ENCODE data around the gene ARL6.

Gene ARL6, protein sequence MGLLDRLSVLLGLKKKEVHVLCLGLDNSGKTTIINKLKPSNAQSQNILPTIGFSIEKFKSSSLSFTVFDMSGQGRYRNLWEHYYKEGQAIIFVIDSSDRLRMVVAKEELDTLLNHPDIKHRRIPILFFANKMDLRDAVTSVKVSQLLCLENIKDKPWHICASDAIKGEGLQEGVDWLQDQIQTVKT

DNA sequence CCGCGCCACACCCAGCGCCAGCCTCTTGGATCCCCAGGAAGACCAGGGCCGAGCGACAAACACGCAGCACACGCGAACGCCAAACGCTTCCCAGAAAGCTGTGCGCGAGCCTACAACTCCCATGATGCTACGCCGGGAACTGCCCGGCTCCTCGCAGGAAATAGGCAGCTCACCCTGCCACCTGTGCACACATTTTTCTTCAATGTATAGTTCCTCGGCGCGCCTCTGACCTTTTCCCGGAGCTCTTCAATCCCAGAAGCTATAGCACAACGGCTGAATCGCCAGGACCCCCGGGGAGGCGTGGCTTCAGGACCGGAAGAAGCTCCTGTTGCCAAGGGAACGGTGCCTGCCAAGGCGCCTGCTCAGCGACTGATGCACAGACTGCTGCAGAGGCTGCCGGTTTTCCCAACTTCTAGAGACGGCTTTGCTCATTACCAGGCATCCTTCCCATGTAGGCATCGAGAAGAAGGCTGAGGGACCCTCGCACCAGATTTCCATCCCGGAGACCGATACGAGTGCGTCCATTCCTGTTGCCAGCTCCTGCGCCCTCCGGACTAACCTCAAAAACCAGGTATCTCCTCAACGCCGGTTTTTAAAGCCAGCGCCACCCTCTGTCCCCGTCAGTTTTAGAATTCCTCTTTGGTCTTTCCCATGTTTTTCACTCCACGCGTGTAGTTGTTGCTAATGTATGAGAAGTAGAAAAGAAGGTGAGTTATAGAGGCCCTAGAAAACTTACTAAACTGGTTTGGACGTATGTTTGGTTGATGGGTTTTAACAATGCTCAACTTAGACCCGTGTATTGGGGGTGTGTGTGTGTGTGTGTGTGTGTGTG is at the start of gene ARL6:
Gene ARL6, plus strand, starts transcription at position 352 of the 832 bp plus-strand sequence. CDS start 3,350 bp downstream, outside the sequence.
- peak; percentile 73 for DNase-seq

DNA sequence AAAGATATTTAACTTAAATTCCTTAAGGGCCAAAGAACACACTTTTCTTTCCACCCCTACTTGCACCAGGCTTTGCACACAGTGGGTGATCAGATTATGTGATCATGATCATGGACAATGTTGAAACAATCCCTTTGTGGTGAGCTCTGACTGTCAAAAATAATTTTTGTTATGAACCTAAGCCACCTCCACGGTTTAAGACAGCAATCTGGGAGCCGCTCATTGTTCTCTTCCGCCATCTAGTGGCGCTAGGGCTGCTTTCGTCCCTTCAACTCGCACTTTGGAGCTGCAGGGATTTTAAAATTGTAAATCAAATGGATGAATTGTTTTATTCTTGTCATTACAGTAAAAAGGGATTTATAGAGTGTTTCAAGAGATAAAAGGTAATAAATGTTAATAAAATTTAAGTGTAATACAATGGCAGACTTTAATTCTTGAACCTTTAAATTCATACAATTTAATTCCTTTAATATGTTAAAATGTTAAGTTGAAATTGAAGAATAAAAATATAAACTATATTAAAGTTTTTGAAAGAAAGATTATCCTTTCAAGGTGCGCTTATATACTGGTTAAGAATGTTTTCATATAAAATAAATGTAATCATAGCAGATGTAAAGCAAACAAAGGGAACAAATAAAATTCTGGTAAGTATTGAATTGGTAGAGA is 45.3 kb upstream of the ARL6 start:
- peak; percentile 60 for DNase-seq

DNA sequence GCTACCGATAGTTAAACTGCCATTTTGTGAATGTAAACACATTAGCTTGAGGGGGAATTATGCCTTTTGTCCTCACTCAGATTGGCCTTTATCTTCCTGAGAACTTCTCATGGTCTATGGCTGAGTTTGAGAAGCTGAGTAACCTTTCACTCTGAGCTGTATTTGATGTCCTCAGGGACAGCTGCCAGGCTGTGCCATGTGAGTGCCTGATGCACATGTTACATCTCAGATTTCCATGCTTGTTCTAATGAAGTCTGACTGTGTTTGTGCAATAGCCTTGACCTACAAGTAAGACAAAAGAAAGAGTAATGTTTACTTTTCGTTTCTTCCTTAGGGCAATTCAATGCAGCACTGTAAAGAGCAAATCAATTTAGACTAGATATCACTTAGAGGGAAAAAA is 44.1 kb upstream of the ARL6 start:
- DNase-seq, result no peak

DNA sequence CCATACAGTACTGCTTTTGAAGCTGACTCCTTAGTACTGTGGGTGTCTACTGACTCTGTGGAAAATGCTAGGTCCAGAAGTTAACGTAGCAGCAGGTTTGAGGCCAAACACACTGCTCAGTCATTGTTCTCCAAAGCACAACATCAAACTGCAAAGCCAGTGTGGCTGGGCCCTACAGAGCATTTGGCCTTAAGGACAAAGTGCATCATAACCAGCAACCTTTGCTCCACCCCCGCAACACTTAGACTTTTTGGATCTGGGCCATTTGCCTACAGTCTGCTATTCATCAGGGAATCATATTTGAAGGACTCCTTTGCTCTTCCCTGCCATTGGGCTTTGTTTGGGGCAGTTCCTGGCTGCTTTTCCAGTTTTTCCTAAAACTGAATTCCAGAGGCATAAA is 43.1 kb upstream of the ARL6 start:
- no peak for DNase-seq

DNA sequence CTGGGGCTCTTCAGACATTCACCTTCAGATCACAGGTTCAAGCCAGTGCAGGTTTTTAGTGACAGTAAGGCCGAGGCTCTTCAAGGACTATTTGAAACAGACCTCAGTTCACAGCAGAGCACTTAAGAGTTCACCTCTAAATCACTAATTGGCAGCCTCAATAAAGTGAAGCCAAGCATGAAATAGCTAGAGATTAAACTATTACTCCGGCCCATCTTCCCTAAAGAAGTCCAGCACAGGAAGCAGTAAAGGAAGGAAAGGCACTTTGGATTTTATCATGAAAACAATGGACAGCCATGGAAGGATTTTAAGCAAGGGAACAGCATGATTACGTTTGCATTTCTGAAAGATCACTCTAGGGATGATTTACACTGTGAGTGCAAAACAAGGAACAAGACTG is 27.6 kb upstream of the ARL6 start:
- DNase-seq, result no peak

DNA sequence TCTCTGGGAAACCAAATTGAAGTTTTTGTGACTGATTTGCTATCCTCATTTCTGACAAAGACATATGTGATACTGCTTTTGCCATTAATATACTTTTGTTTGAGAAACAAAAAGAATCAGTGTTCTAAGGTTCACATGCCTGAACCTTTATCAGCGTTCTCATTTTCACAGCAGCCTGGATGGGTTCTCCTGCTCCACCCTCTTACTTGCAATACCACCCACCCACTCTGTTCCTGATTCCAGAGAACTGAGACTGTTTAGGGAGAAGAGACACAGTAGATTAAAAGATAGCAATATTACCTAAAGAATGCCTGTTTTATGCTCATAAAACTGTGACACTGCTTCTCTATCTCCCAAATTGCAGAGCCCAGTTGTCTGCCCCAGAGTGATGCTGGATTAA is 25.8 kb upstream of the ARL6 start:
- no peak for DNase-seq

DNA sequence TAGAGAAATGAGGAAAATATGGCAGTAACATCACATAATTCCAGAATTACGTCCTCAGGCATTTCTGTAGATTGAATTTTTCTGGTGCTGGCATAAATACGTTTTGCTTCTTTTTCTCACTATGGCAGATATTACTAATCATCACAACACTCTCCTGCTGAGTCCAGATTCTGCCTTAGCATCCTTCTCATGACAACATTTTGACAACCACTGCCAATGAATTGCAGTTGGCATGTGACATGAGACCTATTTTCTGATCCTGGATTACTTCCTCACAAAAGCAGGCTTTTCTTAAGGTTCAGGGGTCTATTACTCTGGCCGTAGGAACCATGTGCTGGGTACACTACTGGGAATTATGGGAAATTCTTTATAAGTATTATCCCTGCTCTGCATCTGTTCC is 22.5 kb upstream of the ARL6 start:
- no peak for DNase-seq

DNA sequence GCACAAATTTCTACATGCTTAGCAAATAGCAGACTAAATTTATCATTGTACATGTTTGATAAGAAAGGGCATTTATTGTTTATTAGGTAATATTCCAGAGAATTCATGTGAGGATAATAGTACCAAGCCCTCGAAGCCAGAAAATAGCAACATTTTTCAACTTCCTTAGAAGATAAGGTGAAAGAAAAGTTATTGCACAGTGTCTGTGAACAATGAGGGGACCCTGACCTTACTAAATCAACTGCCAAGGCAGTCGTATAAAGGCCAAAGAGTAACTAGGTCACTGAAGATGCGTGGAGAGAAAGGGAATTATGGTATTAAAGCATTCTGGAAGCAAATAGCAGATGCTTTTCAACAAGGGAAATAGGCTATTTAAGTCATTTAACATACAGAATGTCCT is 20.3 kb upstream of the ARL6 start:
- DNase-seq, result no peak

DNA sequence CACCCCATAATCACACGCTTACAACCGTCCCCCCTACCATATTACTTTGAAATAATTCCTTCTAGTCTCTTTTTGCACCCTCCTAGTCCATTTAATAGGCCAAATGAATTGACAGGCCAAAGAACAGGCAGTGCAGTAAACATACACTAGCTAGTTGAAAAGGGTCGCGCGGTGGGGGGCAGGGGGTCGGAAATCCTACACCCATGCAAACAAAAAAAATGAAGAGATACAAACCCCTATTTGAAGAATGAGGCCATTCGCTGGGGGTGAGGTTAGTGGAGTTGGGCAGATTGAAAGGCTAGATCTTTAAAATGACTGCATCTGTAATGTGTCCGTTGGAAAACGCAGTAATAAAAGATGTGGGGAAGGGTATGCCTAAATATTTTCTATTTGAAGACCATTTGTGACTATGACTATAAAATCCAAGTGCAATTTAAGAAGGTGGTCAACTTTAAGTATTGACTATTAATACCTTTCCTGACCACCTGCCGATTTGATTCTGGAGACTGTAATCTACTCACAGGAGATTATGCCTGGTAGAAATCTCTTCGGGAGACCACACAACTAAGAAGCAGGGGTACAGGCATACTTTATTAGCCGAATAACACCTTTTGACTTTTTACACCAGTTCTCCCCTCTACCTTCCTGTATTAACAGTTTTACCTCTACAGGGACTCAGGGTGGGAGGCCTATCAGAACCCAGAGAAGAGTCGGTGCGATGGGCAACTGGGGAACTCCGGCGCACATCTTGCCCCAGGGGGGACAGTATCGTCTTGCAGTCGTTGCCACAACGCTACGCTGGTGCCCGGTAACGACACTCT is 762 bp upstream of the ARL6 start:
- no peak for DNase-seq

DNA sequence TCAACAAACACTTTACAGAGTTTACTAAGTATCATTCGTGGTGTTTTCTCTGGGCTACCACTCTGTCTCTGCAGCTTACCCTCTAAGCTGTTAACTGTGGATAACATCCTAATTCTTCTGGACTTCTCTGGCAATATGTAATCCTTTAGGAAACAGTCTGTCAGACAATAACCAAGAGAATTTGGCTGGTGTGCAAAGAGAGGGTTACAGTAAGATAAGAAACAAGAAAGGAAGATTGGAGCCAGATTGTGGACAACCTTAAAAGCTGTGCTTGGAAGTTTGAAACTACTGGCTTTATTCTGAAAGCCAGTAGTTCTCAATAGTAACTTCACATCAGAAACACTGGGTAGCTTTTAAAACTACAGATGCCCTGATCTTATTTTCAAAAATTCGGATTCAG is 778 bp downstream of the ARL6 start:
- DNase-seq, result no peak

DNA sequence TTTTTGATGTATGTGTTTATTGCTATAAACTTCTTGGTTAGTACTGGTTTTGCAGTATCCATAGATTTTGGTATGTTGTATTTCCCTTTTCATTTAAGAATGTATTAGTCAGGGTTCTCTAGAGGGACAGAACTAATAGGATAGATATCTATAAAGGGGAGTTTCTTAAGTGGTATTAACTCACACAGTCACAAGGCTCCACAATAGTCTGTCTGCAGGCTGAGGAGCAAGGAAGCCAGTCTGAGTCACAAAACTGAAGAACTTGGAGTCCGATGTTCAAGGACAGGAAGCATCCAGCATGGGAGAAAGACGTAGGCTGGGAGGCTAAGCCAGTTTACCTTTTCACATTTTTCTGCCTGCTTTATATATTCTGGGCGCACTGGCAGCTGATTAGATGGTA is 8.4 kb downstream of the ARL6 start:
- DNase-seq, result no peak

DNA sequence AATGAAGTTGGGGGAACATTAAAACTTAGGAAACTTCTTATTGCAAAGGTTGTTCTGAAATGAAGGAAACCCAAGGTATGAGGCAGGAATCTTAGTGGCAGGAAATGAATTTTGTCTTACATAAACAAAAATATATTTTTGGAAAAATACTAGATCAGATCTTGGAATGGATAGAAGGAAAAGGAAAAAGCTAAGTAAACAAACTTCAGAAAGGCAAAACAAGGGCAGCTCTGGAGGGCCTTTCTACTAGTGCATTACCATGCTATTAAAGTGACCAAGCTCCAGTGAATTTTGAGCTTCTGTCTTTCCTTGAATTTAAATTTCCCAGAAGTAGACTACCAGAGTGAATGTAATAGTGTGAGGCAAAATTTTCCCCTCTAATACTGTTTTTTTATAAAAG is 13.6 kb downstream of the ARL6 start:
- no peak for DNase-seq

DNA sequence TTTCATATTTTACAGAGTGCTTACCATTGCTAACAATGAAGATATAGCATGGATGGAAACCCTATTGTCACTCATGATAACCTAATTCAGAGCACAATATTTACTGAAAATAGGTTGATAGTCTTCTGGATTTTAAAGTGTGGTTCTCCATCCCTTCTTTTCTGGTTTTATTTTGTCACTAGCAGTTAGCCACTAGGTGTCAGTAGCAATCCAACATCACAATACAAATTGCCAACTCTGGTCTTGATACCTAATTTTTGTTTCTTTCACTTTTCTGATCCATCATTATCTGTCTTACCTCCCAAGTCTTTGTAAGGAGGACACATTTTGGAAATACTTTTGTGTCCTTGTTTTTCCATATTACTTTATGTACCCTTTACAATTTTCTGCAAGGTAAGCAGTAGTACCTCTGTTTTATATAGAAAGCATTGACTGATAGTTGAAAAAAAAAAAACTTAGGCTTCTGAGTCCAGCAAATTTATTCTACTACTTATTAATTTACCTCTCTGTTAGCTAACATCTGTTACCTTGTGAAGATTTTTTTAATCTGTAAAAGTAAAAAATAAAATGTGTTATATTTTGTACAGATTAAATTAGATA is 29.0 kb downstream of the ARL6 start:
- no peak for DNase-seq

DNA sequence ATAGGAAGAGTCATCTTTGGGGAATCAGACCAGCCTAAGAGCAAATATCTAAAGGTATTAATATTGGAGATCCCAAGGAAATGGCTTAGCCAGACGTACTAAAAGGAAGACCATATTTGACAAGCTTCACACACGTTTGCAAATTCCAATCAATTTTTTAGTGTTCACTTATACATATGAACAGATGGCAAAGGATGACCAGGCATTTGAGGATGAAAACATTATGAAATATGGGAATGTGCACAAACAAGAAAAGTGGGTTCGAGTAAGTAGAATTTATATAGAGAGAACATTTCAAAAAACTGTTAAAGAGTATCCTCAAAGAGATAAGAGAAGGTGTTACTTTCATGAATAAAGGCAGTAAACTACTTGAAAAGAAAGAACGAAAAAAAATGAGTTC is 31.4 kb downstream of the ARL6 start:
- DNase-seq, result no peak

DNA sequence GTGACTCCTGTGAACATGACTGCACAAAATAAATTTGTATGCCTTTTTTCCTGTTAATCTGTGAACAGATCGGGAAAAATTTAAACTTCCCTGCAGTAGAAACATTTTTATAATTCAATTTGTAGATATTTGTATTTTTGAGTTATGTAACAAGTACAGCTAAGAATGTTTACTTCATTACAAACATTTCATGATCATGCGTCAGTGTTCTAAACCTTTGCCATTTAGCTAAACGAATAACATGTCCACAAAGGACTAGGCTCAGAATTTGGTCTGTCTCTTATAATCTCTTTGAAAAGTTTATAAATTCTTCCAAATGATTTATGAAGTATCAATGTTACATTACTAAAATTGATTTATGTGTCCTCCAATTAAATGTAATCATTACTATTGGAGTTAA is 39.9 kb downstream of the ARL6 start:
- DNase-seq, result no peak

DNA sequence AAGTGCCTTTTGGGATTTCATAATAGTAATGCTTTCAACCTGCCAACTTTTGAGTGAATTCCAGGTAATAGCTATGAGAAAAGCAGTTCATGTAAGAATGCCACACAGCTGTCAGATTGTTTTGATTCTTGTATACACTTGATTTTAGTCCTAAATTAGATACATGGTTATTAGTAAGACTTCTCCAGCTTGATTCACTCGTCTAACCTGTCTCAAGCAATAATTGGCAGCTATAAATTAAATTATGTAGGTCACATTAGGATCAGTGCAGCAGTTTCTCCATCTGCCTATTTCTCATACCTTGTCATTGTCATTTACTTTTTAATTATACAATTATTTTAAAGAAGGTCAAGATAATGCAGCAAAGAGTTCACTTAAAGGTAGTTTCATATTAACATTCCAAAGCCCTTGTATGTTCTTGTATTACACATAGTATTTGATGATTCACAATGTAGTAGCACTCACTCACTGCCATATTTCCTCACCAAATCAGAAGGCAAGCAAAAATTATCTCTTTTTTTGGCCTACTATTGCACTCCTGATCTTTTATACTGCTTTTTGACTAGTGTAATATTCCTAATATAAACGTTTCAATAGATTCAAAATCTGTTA is 46.3 kb downstream of the ARL6 start:
- DNase-seq, result no peak

DNA sequence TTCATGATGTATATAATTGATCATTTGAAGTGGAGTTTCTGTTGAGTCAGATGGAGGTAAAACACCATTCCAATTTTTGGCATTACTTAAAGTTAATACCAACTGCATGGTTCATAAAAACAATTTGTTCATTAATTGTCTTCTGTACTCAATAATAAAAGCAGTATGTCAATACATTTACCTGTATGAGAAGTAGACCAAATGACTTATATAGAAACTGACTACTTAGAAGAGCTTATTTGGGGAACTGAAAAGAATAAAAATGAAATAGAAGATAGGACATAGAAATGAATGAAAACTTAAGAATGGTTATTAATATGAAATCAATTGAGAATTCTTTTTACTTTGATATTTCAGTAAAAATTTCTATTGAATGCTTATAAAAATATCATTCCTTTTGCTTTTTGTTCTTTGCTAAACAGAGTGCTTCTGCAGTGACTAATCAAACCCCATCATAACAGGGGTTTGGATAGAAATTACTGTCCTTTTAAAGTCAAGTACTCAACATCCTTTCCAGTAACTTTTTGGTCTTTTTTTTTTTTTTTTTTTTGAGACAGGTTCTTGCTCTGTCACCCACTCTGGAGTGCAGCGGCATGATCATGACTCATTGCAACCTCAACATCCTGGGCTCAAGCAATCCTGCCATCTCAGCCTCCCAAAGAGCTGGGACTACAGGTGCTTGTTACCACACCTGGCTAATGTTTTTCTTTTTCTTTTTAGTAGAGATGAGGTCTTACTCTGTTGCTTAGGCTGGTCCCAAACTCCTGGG is 50.8 kb downstream of the ARL6 start:
- DNase-seq, result peak; percentile 22

DNA sequence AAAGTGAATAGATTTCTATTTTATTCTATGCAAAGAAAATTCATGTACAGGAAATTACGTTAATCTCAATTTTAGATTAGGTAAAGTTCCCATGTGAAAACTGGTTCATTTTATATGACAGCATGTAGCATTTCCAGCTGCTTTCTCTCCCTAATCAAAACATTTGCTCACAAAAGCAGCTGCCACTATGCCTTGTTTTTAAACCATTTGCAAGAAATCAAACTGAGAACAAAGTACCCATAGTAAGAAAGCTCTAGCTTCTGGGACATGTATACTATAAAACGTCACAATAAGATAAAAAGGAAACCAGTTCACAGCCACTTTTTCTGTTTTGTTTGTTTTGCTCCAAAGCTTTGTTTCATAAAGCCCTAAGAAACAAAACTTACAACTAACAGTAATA is 52.3 kb downstream of the ARL6 start:
- no peak for DNase-seq

DNA sequence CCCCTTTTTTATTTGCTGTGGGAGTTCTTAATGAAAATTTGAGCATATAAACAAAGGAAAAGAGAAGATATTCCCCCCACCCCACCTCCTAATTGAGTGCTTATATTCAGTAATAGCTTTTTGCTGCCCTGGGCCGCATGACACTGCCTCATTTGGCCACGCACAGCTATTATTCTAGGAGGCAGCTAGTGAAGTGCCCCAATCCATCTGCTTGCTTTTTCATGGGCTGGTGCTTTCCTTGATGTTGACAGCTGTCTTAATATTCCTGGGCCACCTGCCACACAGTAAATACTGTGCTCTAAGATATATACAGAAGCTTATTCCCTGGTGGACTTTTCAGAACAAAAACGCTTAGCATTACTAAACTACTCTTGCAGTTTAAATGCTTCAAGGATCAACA is 53.4 kb downstream of the ARL6 start:
- no peak for DNase-seq

DNA sequence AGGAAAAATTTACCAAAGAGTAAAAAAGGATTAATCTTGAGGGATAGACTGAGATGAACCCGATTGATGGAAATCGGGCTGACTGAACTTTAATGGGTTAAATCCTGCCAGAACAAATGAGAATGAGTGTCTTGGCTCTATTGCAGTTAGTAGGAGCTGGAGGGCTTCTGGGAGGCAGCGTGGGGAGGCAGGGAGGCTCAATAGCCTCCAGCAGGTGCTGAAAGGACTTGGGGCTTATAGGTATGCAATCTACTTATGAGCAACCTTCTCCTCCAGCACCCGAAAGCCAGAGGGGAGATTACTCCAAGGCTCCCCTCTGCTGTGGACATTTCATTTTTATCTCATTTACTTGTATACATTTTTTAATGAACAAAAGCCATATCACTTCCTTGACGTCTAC is 56.2 kb downstream of the ARL6 start:
- no peak for DNase-seq

DNA sequence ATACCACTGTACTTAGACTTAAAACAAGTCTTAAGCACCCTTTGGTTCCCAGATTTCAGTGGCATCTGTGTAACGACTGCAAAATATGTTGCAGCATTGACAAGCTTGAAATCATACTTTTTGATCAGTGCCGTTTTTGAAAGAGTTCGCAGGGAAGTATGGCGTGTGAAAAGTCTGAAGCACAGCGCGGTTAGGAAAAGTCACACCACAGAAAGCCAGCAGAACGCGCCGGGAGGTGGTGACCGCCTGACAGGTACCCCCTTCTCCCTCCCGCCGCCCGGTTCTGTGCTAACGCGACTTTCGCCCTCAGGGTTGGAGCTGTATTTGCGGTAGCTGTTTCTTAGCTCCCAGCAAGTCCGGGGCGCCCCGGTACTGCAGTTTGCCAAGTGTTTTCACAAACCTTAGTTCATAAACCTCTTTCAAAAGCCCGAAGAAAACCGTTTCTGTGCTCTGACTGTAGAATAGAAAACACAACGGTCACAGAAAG is 56.8 kb downstream of the ARL6 start:
- DNase-seq, result peak; percentile 48

Measured in activated naive CD4-positive, alpha-beta T cell treated with anti-CD3 and anti-CD28 coated beads, Interleukin-2, amount 50 U/mL, for 16 hours (primary cell).